Neural cell (in vitro differentiated cells): ENCODE data around the gene PUSL1.

Experiments used
- EP300 ChIP-seq: fragments of 450-650 bp; conservative IDR thresholded peaks from 2 replicates; pipeline ENCODE4 v1.6.1; 2014; ENCODE audit warnings: antibody characterized with exemption, mild to moderate bottlenecking, moderate library complexity; ENCODE audit not compliant: poor library complexity, severe bottlenecking
- EZH2 ChIP-seq: fragments of 200-600, 300-800 bp; shearing (Covaris generic), sonication (generic); IDR thresholded peaks from 2 replicates; pipeline ENCODE4 v1.6.1; 2014; ENCODE audit warnings: antibody characterized with exemption, low read length, borderline replicate concordance, mild to moderate bottlenecking; ENCODE audit not compliant: insufficient read depth, poor library complexity, severe bottlenecking
- POLR2AphosphoS5 ChIP-seq: IDR thresholded peaks from 2 replicates; pipeline ENCODE4 v1.6.1; 2012
- RAD21 ChIP-seq: fragments of 450-650 bp; conservative IDR thresholded peaks from 2 replicates; pipeline ENCODE4 v1.6.1; 2014; ENCODE audit warnings: antibody characterized with exemption, mild to moderate bottlenecking, moderate library complexity
- TF ChIP-seq, protein P1 (sequence below): fragments of 450-650 bp; IDR thresholded peaks from 2 replicates; pipeline ENCODE4 v1.5.1; 2014; ENCODE audit warnings: antibody characterized with exemption, mild to moderate bottlenecking, moderate library complexity; ENCODE audit not compliant: poor library complexity, severe bottlenecking
- TF ChIP-seq, protein P2 (sequence below): IDR thresholded peaks from 2 replicates; pipeline ENCODE4 v1.6.1; 2012; ENCODE audit warnings: borderline replicate concordance

DNA sequence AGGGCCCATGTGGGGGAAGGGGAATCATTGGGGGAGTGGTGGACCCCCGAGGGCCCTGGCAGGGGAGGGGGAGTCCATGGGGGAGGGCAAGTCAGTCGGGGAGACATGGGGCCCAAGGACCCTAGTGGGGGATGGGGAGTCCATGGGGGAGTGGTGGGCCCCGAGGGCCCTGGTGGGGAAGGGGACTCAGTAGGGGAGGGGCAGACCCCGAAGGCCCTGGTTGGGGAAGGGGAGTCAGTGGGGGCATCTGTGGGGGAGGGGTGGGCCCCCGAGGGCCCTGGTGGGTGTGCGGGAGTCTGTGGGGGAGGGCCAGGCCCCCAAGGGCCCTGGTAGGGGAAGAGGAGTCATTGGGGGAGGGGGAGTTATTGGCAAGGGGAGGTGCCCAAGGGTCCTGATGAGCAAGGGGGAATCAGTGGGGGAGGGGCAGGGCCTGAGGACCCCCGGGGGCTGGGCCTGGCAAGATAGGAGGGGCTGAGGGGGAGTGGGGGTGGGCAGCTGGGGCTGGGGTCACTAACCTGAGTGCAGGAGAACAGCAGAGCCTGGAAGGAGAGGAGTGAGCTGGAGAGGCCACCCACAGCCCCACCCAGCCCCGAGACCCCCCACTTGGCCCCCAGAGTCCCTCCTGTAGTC, 47.9 kb downstream of the PUSL1 start:
- TF ChIP-seq, protein P1, sequence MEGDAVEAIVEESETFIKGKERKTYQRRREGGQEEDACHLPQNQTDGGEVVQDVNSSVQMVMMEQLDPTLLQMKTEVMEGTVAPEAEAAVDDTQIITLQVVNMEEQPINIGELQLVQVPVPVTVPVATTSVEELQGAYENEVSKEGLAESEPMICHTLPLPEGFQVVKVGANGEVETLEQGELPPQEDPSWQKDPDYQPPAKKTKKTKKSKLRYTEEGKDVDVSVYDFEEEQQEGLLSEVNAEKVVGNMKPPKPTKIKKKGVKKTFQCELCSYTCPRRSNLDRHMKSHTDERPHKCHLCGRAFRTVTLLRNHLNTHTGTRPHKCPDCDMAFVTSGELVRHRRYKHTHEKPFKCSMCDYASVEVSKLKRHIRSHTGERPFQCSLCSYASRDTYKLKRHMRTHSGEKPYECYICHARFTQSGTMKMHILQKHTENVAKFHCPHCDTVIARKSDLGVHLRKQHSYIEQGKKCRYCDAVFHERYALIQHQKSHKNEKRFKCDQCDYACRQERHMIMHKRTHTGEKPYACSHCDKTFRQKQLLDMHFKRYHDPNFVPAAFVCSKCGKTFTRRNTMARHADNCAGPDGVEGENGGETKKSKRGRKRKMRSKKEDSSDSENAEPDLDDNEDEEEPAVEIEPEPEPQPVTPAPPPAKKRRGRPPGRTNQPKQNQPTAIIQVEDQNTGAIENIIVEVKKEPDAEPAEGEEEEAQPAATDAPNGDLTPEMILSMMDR = no peak
- TF ChIP-seq POLR2AphosphoS5 = no peak
- TF ChIP-seq, protein P2, sequence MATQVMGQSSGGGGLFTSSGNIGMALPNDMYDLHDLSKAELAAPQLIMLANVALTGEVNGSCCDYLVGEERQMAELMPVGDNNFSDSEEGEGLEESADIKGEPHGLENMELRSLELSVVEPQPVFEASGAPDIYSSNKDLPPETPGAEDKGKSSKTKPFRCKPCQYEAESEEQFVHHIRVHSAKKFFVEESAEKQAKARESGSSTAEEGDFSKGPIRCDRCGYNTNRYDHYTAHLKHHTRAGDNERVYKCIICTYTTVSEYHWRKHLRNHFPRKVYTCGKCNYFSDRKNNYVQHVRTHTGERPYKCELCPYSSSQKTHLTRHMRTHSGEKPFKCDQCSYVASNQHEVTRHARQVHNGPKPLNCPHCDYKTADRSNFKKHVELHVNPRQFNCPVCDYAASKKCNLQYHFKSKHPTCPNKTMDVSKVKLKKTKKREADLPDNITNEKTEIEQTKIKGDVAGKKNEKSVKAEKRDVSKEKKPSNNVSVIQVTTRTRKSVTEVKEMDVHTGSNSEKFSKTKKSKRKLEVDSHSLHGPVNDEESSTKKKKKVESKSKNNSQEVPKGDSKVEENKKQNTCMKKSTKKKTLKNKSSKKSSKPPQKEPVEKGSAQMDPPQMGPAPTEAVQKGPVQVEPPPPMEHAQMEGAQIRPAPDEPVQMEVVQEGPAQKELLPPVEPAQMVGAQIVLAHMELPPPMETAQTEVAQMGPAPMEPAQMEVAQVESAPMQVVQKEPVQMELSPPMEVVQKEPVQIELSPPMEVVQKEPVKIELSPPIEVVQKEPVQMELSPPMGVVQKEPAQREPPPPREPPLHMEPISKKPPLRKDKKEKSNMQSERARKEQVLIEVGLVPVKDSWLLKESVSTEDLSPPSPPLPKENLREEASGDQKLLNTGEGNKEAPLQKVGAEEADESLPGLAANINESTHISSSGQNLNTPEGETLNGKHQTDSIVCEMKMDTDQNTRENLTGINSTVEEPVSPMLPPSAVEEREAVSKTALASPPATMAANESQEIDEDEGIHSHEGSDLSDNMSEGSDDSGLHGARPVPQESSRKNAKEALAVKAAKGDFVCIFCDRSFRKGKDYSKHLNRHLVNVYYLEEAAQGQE = no peak
- TF ChIP-seq EP300 = no peak
- TF ChIP-seq EZH2 = no peak
- TF ChIP-seq RAD21 = no peak
